NCI-H748 (cell line): ENCODE results near the gene TPSB2.
A peak's percentile ranks its signal among the peaks of the same experiment; 100 is the strongest.
"Not testable (repeated sequence)": the region's sequence is repeated elsewhere in the genome, so short reads cannot be mapped to it uniquely, and the experiment has no call there.

ENCODE experiments used
- DNase-seq: peaks from one replicate; lab custom pipeline; 2025; ENCODE audit not compliant: unreplicated experiment; lab: John Stamatoyannopoulos, UW

The TPSB2 gene

GRCh38 chr16:1262210-1262845, 32.3 kb upstream of the TPSB2 start:
- DNase-seq = no peak

- DNase-seq = peak; percentile 19
Measured at GRCh38 chr16:1261131-1261892, 31.3 kb upstream of the TPSB2 start.

GRCh38 chr16:1260101-1260680, 30.2 kb upstream of the TPSB2 start:
- no peak for DNase-seq

GRCh38 chr16:1259760-1260068, 29.7 kb upstream of the TPSB2 start:
- no peak for DNase-seq

GRCh38 chr16:1258906-1259759, 29.1 kb upstream of the TPSB2 start:
- peak; percentile 77 for DNase-seq

GRCh38 chr16:1258225-1258600, 28.2 kb upstream of the TPSB2 start:
- peak; percentile 20 for DNase-seq

GRCh38 chr16:1257561-1258224, 27.7 kb upstream of the TPSB2 start:
- peak; percentile 16 for DNase-seq

- no peak for DNase-seq
Measured at GRCh38 chr16:1256874-1257322, 26.9 kb upstream of the TPSB2 start.

GRCh38 chr16:1256296-1256873, 26.4 kb upstream of the TPSB2 start:
- not testable (repeated sequence) for DNase-seq

- not testable (repeated sequence) for DNase-seq
Measured at GRCh38 chr16:1255276-1256122, 25.5 kb upstream of the TPSB2 start, which contains the start of gene TPSD1. TSS of gene TPSD1 (plus strand) at chr16:1256069. CDS start at chr16:1256281, 212 bp downstream.

GRCh38 chr16:1254821-1255220, 24.8 kb upstream of the TPSB2 start:
- DNase-seq = not testable (repeated sequence)

GRCh38 chr16:1253701-1254364, 23.8 kb upstream of the TPSB2 start:
- DNase-seq = not testable (repeated sequence)

GRCh38 chr16:1249031-1249755, 19.2 kb upstream of the TPSB2 start:
- not testable (repeated sequence) for DNase-seq

GRCh38 chr16:1247903-1248537, 18.0 kb upstream of the TPSB2 start:
- not testable (repeated sequence) for DNase-seq

GRCh38 chr16:1245452-1246020, 15.6 kb upstream of the TPSB2 start:
- no peak for DNase-seq

- DNase-seq = no peak
Measured at GRCh38 chr16:1244881-1245280, 14.9 kb upstream of the TPSB2 start.
